Left lung (tissue), 10 donors: ENCODE measurements around the gene FNBP1L. TPM values are rescaled to one million over a fixed set of nuclear protein-coding genes. Genes with fewer than 3 reads are reported as not detected.
"Not testable (repeated sequence)": the region's sequence is repeated elsewhere in the genome, so short reads cannot be mapped to it uniquely, and the experiment has no call there.

ENCODE experiments used
- ATAC-seq: fragments of 200-7000 bp; cut with Tn5 transposase; one replicate; pipeline ENCODE4 v1.9.1; 2020; ENCODE audit warnings: moderate library complexity
- DNase-seq, 4 donors: peaks; one replicate each; pipeline ENCODE4 v3.0.0-alpha.2; 2013 to 2020
- H3K27ac ChIP-seq, 2 donors: fragments of 200-600 bp; sonication (generic) in 1 of 2; one replicate each; pipeline versions ENCODE4 v1.5.0 to v1.8.0; 2020 to 2021
- H3K27me3 ChIP-seq, 2 donors: fragments of 200-600 bp; sonication (generic) in 1 of 2; one replicate each; pipeline versions ENCODE4 v1.5.0 to v1.8.0; 2020 to 2021
- H3K36me3 ChIP-seq, 2 donors: fragments of 200-600 bp; sonication (generic) in 1 of 2; one replicate each; pipeline versions ENCODE4 v1.5.0 to v1.8.0; 2020 to 2021
- H3K4me1 ChIP-seq, 2 donors: fragments of 200-600 bp; one replicate each; pipeline ENCODE4 v1.8.0; 2021
- H3K4me3 ChIP-seq, 2 donors: fragments of 200-600 bp; sonication (generic) in 1 of 2; one replicate each; pipeline versions ENCODE4 v1.5.0 to v1.8.0; 2020 to 2021; ENCODE audit warnings: mild to moderate bottlenecking in 1 of 2
- H3K9me3 ChIP-seq, 2 donors: fragments of 200-600 bp; sonication (generic) in 1 of 2; one replicate each; pipeline versions ENCODE4 v1.5.0 to v1.8.0; 2020 to 2021
- CTCF ChIP-seq, 2 donors: fragments of 200-600 bp; sonication (generic) in 1 of 2; IDR thresholded peaks; one replicate each; pipeline versions ENCODE4 v1.5.0 to v1.8.0; 2021; ENCODE audit warnings: antibody characterized with exemption in 2 of 2
- intact Hi-C, 2 donors: fragments of 100-400 bp; cut with DNase I; formaldehyde crosslinking; loops; one replicate each; pipeline versions ENCODE4 v1.11.2 to v1.14.2; 2022
- polyA plus RNA-seq, 6 donors: library from polyadenylated mRNA; unstranded; fragments of 120-200 nt; gene quantifications; one replicate each; pipeline ENCODE4 v1.2.1, GENCODE V29; 2013; ENCODE audit not compliant: insufficient read length in 6 of 6
- total RNA-seq, 2 donors: library from RNA; stranded (reverse); fragmentation: NEBNext Ultra II Directional; extraction: Animal tissue kit (Norgen Biotek cat#: 25700); gene quantifications; one replicate each; pipeline ENCODE4 v1.2.1, GENCODE V29; 2021
- donor health status: DM: no; HTN: yes; CAD: no.
- donor health status: DM: no; HTN: no; CAD: no.

The FNBP1L gene
- total and polyA plus RNA-seq, 8 donors, result 26.9 to 126 (median 112) TPM

DNA sequence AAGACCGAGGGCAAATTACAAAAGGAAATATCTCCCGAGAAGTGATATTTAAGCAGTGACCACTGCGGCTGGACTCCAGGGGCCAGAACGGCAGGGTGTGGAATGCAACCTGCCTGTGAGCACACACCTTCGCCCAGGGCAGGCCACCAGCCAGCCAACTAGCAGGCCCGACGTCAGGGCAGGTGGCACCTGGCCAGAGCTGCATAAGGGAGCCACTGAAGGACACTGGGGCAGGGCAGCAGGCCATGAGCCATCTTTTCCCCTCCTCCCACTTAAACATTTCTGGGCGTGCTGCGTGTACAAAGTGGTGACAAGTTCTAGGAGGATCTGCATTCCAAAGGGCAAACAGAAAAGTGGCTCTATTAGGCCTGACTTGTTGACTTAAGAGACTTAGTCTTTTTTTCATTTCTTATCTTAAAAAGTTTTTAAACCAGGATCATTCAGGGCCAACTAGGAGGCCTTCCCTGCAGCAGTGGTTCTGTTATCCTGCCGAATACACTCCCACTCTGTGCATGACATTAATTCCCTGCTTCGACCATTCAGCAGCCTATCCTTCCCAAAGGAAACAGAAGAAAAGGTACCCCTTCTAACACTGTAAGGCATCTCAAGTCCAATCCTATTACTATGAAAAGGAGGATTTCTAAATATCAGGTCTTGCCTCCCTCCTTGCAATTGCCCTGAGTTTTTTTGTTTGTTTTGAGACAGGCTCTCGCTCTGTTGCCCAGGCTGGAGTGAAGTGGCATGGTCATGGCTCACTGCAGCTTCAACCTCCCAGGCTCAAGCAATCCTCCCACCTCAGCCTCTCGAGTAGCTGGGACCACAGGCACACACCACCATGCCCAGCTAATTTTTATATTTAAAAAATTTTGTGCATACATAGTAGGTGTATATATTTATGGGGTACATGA is 137.4 kb downstream of the FNBP1L start:
- no peak for TF ChIP-seq CTCF (IDR thresholded peaks at IDR 0.05)
- Histone ChIP-seq H3K4me3 (peak overlapping the region in 1 of 2 donors; percentile 14), H3K4me1 (peaks cover 0 to 2% of the 10 kb centered on the region in 2 donors), H3K36me3 (peaks cover 0 to 66% of the 10 kb centered on the region in 2 donors), H3K9me3 (no peaks in the 10 kb centered on the region), H3K27me3 (no peaks in the 10 kb centered on the region), H3K27ac (peak overlapping the region; percentile 73 to 75)
- intact Hi-C loops, result no loop called here
- peak; percentile 93 for ATAC-seq
- DNase-seq, result peak; percentile 36 to 95 (median 88)

GRCh38 chr1:93587354-93587753 is 139.4 kb downstream of the FNBP1L start:
- Histone ChIP-seq H3K9me3 (no peaks in the 10 kb centered on the region), H3K36me3 (peaks cover 0 to 51% of the 10 kb centered on the region in 2 donors), H3K27ac (no peak overlapping the region), H3K4me1 (peaks cover 2 to 9% of the 10 kb centered on the region in 2 donors), H3K27me3 (no peaks in the 10 kb centered on the region), H3K4me3 (no peak overlapping the region)
- no peak for DNase-seq
- intact Hi-C loops, result no loop called here
- no peak for TF ChIP-seq CTCF (IDR thresholded peaks at IDR 0.05)
- ATAC-seq, result no peak

- Histone ChIP-seq H3K4me3 (no peak overlapping the region), H3K9me3 (no peaks in the 10 kb centered on the region), H3K27me3 (no peaks in the 10 kb centered on the region), H3K36me3 (peaks cover 0 to 47% of the 10 kb centered on the region in 2 donors), H3K4me1 (peaks cover 0 to 9% of the 10 kb centered on the region in 2 donors), H3K27ac (no peak overlapping the region)
- no peak for DNase-seq
- no peak for ATAC-seq
- intact Hi-C loops, result no loop called here
- TF ChIP-seq CTCF (IDR thresholded peaks at IDR 0.05), result no peak
Measured at GRCh38 chr1:93588206-93588605, 140.3 kb downstream of the FNBP1L start.

DNA sequence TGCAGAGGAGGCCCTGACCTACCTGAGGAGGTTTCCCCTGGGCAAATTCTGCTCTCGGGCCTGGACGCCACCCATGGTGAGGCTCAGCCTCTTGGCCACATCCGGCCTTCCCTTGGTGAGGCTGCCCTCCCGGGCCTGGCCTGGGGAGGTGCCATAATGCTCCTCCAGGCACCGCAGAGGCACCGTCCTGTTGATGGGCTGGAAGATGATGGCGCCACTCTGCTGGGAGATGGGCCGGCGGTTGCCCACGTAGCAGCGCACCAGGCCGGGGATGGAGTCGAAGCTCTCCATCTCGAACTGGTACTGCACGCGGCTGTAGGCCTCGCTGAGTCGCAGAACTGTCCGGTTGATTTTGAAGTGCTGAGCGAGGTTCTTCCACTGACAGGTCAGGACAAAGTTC is 141.0 kb downstream of the FNBP1L start:
- DNase-seq (no peak), ATAC-seq (no peak)
- Histone ChIP-seq H3K27me3 (no peaks in the 10 kb centered on the region), H3K4me3 (no peak overlapping the region), H3K9me3 (no peaks in the 10 kb centered on the region), H3K36me3 (peaks cover 0 to 40% of the 10 kb centered on the region in 2 donors), H3K4me1 (peaks cover 0 to 9% of the 10 kb centered on the region in 2 donors), H3K27ac (no peak overlapping the region)
- TF ChIP-seq CTCF (IDR thresholded peaks at IDR 0.05), result no peak
- intact Hi-C loops, result no loop called here

- ATAC-seq, result peak; percentile 9
- DNase-seq, intact Hi-C loops, H3K9me3 ChIP-seq, H3K4me3 ChIP-seq, H3K27me3 ChIP-seq, H3K27ac ChIP-seq, H3K4me1 ChIP-seq: not testable (repeated sequence)
- peaks cover 0 to 34% of the 10 kb centered on the region in 2 donors for H3K36me3 ChIP-seq
Measured at GRCh38 chr1:93591291-93591675, 143.4 kb downstream of the FNBP1L start.
